Ammon's horn (tissue), 1 donor: Measurements from ENCODE around the gene FERMT2.

Source experiments
- DNase-seq: peaks from one replicate; pipeline ENCODE4 v3.0.0-alpha.2; 2016; ENCODE audit warnings: low spot score

FERMT2 gene

DNA sequence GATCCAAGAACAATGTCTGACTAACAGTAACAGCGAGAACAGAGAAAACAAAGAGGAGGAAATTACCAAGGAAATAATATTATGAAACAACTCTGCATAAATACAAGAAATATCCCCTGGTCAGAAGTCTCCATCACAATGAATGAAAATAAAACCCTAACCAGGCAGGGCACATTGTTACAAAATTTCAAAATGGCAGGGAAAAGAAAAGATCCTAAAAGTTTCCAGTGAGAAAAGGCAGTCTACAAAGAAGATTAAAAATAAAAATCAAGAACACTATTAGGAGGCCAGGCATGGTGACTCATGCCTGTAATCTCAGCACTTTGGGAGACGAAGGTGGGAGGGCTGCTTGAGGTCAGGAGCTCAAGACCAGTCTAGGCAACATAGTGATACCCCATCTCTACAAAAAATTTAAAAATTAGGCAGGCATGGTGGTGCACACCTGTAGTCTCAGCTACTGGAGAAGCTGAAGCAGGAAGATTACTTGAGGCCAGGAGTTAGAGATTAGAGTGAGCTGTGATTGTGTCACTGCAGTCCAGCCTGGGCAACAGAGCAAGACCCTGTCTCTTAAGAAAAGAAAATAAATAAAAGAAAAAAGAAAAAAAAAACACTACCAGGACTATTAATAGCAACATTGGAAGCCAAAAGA, 47.8 kb downstream of the FERMT2 start:
- DNase-seq = no peak

DNA sequence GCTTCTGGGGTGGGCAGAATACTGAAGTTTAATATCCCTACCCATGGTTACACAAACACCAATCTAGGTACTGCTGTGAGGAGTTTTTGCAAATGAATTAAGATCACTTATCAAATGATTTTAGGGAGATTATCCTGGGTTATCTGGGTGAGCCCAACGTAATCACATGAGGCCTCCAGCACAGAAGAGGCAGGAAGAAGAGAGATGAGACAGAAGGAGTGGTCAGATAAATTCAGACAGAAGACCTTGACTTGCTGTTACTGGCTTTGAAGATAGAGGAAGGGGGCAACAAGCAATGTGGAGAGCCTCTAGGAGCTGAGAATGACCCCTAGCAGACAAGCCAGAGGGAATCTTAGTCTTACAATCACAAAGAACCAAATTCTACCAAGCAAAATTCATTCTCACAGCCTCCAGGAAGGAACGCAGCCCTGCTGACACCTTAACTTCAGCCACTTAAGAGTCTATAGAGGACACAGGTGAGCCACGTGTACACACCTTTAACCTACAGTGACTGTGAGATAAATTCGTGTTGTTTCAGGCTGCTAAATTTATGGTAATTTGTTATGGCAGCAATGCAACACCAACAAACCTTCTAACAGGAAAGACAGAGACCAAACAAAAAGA, 49.4 kb downstream of the FERMT2 start:
- no peak for DNase-seq

DNA sequence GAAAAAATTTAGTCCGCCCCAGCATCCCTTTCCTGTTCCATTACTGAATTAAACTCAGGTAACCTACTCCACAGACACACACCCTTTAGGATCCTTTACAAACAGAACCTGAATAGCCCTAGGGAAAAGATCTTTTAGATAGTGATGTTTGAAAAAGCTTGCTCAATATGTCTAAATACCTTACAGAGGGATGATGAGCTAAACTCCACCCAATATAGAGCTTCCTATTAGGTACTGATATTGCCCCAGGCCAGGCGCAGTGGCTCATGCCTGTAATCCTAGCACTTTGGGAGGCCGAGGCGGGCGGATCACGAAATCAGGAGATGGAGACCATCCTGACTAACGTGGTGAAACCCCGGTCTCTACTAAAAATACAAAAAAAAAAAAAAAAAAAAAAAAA, 50.1 kb downstream of the FERMT2 start:
- no peak for DNase-seq

DNA sequence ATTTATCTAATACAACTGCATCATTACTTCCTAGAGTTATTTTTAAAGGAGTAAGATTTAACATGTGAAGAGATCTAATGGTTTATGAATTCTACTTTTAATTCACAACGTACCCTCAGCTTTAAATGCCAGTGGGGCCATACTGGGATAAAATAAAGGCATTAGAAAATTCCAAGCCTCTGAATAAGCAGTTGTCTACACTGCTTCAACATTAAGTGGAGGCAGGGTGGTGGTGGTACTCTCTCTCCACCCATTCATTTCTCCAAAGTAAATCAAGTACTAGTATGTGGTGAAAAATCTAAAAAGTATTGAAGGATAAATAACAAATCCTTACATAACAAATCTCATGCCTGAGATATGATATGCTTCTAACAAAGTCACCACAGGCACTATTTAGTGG, 52.4 kb downstream of the FERMT2 start:
- no peak for DNase-seq

- DNase-seq = no peak
Observed at GRCh38 chr14:52895000-52895399, 55.9 kb downstream of the FERMT2 start.

- DNase-seq = no peak
Observed at GRCh38 chr14:52891800-52892199, 59.0 kb downstream of the FERMT2 start.

- DNase-seq = no peak
Observed at GRCh38 chr14:52888839-52889838, 61.7 kb downstream of the FERMT2 start.

DNA sequence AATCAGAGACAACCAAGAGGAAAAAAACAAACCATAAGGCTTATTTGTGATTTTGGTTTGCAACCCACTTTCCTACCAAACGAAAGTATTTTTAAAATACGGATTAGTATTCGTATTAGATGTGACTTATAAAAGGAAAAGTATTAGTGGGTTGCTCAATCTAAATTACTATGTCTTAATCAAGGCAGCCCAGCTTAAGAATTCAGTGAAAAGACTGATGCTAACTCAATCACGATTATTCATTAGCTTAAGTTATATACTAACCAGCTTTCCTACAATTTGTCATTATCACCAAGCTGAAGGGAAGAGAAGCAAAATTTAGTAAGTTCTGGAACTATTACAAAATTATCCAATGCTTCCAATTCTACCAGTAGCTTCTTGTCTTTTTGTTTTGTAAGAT, 62.7 kb downstream of the FERMT2 start:
- no peak for DNase-seq

DNA sequence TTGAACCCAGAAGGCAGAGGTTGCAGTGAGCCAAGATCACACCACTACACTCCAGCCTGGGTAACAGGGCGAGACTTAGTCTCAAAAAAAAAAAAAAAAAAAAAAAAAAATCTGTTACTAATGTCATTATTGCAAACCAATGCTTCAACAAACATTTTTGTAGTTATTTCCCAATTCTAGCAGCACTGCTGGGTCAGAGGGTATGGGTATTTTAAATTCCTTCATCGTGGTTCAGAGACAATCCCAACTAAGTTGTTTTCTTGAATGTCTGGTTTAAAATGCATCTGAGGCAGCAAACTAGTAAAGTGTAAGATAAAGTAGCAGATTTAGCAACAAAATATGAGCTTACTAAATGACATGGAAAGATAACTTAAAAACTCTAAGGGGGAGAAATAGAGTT, 65.6 kb downstream of the FERMT2 start:
- no peak for DNase-seq

DNA sequence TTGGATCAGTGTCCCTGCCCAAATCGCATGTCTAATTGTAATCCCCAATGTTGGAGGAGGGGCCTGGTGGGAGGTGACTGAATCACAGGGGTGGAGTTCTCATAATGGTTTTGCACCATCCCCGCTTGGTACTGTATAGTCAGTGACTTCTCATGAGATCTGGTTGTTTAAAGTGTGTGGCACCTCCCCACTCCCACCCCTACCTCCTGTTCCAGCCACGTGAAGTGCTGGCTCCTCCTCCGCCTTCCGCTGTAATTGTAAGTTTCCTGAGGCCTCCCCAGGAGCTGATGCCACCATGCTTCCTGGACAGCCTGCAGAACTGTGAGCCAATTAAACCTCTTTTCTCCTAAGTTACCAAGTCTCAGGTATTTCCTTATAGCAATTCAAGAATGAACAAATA, 67.2 kb downstream of the FERMT2 start:
- DNase-seq = no peak

DNA sequence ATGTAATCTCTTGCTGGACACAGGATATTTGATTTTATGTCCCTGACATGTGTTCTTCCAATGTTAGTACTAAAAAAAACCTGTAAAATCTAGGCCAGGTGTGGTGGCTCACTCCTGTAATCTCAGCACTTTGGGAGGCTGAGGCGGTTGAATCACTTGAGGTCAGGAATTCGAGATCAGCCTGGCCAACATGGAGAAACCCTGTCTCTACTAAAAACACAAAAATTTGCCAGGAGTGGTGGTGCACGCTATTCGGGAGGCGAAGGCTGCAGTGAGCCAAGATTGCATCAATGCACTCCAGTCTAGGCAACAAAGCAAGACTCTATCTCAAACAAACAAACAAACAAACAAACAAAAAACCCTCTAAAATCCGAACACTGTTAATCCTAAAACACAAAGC, 68.0 kb downstream of the FERMT2 start:
- DNase-seq = no peak

DNA sequence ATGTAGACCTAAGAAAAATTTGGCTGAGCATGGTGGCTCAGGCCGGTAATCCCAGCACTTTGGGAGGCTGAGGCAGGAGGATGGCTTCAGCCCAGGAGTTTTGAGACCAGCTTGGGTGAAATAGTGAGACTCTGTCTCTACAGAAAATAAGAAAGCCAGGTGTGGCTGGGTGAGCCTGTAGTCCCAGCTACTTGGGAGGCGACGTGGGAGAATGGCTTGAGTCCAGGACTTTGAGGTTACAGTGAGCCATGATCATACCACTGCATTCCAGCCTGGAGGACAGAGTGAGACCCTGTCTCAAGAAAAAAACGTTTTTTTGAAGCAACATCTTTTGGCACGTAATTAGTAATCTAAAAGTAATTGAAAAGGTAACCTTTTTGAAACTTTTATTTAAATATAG, 70.9 kb downstream of the FERMT2 start:
- no peak for DNase-seq

DNA sequence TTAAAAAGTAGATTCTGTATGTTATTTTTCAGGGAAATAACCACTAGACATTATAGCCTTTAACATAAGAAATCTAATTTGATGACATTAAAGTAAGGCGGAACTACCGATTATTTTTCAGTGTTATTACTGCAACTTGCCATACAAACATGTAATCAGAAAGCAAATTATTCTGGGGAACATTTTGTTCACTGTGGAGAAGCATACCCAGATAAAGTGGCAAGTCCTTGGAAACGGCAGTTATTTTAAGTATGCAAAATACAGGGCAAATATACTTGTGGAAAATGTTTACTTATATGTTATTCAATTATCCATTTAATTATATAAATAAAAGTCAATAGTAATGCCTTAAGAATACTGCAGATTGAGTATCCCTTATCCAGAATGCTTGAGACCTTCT, 71.9 kb downstream of the FERMT2 start:
- no peak for DNase-seq

DNA sequence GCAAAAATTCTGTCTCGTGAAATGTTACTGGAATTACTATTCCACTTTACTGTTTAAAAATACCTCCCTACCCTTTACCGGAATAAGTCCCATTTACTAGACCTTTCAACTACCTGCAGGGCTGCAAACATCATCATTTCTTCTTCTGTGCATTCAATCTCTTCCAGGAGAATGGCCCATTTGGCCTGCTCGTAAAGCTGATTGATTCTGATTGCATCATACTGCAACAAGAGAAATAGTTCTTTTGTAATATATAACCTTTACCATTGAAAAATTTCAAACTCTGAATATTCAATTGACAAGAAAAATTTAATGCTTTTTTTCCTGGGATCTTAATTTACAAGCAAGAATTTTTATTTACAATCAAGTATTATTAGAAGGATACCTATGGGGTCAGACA, 72.4 kb downstream of the FERMT2 start:
- no peak for DNase-seq

DNA sequence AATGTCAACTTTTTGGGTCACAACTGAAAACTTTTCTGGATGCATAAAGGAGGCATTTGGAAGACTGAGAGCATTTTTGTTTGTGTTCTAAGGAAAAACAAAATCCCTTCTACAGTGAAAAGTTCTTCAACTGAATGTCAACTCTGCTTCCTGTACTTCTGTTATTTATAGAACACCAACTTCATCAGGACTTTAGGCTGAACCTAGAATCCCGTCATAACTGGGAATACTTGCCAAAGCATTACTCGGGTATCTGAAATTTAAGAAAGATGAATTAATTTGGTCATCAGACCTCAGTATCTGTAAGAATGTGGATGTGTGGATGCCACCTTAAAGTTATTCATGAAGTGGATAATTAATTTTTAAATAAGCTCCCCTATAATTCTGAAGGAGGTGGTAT, 73.2 kb downstream of the FERMT2 start:
- DNase-seq = no peak

DNA sequence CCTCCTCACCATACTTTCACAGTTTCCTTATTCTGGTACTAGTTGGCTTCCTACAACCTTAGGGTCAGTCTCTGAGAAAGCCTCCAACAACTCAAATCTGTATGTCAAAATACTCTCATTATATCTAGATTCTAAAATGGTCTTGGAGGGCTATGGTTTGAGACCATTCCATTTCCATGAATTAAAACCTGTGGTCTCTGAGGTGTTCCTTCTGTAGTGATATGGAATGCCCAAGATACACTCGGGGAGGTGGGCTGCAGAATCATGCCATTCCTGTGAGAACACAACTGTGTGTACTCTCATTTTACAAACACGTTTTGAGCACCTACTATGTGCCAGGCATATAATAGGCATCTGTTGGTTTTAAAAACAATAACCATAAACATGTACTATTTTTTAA, 74.0 kb downstream of the FERMT2 start:
- DNase-seq = no peak

- DNase-seq = no peak
Observed at GRCh38 chr14:52876311-52876710, 74.5 kb downstream of the FERMT2 start.

- no peak for DNase-seq
Observed at GRCh38 chr14:52875707-52876106, 75.1 kb downstream of the FERMT2 start.

DNA sequence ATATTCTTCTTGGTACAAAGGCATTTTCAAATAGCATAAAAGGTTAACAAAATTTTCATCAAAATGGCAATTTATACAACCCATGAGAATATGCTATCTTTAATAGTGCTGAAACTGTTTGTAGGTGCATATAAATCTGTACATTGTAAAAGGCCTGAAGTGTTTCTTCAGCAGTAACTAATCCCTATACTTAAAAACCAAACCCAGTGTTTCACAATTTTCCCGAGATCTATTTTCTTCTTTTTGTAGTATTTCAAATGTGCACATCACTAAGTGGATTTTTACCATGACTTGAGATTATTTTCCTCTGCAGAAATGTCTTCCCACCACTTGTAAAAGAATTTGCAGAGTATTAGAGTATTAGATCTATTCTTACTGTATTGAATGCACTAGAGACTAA, 76.5 kb downstream of the FERMT2 start:
- DNase-seq = no peak

- no peak for DNase-seq
Observed at GRCh38 chr14:52873694-52874093, 77.2 kb downstream of the FERMT2 start.

DNA sequence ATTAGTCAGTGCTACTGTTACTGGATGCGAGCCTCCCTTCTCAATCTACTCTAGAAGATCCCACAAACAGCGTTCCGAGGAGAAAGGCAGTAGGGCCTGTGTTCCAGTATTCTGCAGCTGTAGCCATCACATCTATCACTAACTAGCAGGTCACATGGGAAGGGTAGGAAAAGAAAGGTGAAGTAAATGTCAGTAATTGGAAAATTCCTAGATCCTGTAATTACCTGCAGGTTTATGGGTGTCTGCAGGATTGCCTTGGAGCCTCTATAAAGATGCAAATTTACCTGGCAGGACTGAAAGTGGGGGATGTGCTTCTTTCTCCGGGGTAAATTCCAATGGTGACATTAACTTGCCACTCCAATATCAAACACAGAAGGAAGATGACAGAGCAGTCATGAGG, 77.8 kb downstream of the FERMT2 start:
- DNase-seq = no peak

GRCh38 chr14:52871606-52872005, 79.2 kb downstream of the FERMT2 start:
- DNase-seq = no peak
